Astrocyte of the cerebellum (primary cell): Measurements from ENCODE around the gene ACSL1.

ENCODE experiments used
- DNase-seq: peaks from one replicate; pipeline ENCODE4 v3.0.0-alpha.2; 2011; ENCODE audit warnings: low read depth
- H3K4me3 ChIP-seq: 2 replicates; pipeline ENCODE4 v1.5.1; 2011; ENCODE audit warnings: mild to moderate bottlenecking, low read depth, low read length, moderate library complexity
- in situ Hi-C: cut with HindIII; loops from 2 replicates; pipeline ENCODE4 v1.10.0; 2017; ENCODE audit warnings: low sequenced_read_pairs
- TF ChIP-seq, protein P1 (sequence below): IDR thresholded peaks from 2 replicates; pipeline ENCODE4 v1.5.1; 2012; ENCODE audit warnings: low read length, low read depth, moderate library complexity, mild to moderate bottlenecking; ENCODE audit errors: missing control alignments

ACSL1 gene

DNA sequence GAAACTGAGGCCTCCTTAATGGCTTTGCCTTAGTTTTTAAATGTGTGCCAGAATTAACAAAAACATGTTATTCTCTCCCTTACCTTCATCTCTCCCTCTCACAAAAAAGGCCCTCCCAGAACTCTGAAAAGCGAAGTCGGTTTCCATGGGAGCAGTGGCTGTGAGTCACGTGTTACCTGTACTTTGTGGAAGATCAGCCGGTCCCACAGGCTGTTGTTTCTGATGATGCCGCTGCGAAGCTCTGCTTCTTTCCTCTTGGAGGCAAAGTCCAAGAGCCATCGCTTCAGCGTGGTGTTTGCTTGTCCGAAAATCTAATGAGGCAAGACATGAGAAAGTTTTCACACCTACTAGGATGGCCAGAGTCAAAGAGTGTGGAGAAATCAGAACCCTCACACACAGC lies 59.3 kb downstream of the ACSL1 start:
- no peak for DNase-seq
- in situ Hi-C loops, result no loop called here
- no peak overlapping the region for H3K4me3 ChIP-seq
- TF ChIP-seq, protein P1, sequence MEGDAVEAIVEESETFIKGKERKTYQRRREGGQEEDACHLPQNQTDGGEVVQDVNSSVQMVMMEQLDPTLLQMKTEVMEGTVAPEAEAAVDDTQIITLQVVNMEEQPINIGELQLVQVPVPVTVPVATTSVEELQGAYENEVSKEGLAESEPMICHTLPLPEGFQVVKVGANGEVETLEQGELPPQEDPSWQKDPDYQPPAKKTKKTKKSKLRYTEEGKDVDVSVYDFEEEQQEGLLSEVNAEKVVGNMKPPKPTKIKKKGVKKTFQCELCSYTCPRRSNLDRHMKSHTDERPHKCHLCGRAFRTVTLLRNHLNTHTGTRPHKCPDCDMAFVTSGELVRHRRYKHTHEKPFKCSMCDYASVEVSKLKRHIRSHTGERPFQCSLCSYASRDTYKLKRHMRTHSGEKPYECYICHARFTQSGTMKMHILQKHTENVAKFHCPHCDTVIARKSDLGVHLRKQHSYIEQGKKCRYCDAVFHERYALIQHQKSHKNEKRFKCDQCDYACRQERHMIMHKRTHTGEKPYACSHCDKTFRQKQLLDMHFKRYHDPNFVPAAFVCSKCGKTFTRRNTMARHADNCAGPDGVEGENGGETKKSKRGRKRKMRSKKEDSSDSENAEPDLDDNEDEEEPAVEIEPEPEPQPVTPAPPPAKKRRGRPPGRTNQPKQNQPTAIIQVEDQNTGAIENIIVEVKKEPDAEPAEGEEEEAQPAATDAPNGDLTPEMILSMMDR, result no peak

DNA sequence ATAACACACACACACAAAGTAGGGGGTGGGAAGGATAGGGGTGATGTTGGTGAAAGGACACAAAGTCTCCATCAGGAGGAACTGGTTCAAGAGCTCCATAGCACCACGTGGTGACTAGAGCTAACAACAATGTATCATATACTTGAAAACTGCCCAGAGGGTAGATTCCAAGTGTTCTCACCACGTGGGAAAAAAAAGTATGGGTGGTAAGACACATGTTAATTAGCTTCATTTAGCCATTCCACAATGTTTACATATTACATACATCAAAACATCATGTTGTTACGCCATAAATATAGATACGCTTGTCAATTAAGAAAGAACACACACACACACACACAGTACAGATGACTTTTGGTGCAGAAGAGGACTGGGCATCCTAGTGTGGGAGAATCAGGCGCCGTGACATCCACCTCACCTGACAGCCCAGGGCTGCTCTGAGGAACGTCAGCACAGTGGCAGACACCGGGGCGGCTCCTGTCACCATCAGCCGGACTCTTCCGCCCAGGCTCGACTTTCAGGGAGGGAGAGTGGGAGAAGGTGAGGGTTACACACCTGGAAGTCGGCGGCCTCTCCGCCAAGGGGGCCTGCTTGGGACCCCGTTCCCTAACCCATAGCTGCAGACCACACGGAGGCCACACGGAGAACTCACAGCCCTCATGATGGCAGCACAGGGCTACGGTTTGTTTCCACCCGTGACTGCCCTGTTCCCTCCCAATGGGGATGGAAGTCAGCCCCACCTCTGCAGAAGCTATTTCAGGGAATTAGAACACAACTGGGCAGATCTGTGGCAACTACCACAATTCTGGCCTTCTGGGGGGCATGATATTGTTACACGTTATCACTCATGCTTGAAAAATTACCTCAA lies 60.1 kb downstream of the ACSL1 start:
- H3K4me3 ChIP-seq, result no peak overlapping the region
- TF ChIP-seq, protein P1, result no peak
- no peak for DNase-seq
- in situ Hi-C loops, result no loop called here

DNA sequence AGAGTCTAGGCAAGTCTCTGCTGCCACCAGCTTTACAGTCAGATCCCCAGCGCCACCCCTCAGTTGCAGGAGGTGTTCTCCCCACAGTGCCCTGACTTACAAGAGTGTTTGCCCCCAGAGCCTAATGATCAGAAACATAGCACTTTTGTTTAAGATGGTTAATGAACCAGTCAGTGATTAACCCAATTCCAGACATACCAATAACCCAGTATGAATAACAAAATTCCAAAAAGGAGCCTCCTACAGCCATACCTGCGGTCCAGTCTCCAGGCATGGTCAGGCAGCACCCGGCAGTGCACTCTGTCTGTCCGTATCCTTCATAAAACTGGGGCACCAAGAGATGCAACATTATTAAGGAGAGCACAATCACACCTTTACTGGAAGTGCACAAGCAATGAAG lies 61.2 kb downstream of the ACSL1 start:
- TF ChIP-seq, protein P1, result no peak
- in situ Hi-C loops, result no loop called here
- no peak overlapping the region for H3K4me3 ChIP-seq
- no peak for DNase-seq

DNA sequence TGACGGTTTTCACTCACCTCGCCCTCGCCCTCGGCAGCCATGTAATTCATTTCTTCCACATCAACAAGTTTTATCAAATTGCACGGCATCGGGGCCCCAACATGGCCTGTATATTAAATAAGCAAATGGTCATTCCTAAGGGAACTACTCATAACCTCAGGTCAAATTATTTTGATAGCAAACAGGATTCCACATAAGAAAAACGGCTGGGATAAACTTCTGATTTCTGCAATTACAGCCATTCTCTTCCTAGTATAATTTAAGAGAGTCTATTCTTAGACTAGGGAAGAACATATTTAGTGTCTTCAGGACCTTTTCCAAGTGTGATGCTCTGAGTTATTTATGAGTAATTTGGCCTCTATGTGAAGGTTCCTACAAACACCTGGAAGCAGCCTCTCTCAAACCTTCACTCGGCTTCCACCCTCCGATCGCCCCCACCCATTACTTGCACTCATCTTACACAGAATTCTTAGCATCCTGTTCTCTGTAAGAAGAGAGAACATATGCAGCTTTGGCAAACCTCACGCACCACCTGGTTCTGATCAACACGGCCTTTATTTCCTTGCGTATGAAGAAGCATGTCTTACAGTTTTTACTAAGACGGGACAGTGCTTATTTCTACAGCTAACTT lies 62.5 kb downstream of the ACSL1 start:
- TF ChIP-seq, protein P1, result no peak
- DNase-seq, result no peak
- H3K4me3 ChIP-seq, result no peak overlapping the region
- in situ Hi-C loops, result no loop called here

DNA sequence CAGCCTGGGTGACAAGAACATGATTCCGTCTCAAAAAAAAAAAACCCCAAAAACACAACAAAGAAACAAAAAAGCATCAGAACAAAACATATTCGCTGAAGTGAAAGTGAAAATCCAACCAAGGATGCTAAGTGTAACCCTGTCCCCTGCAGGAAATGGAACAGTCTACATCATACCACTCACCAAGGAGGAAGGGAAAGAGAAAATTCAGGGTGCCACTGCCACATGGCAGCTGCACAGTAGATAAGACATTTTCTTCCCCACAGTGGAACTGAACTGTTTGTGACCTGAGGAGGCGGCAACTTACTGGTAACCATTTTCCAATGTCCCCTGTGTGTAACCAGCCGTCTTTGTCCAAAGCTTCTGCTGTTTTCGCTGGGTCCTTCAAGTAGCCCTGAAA lies 63.7 kb downstream of the ACSL1 start:
- TF ChIP-seq, protein P1, result no peak
- H3K4me3 ChIP-seq, result no peak overlapping the region
- DNase-seq, result no peak
- in situ Hi-C loops, result no loop called here

DNA sequence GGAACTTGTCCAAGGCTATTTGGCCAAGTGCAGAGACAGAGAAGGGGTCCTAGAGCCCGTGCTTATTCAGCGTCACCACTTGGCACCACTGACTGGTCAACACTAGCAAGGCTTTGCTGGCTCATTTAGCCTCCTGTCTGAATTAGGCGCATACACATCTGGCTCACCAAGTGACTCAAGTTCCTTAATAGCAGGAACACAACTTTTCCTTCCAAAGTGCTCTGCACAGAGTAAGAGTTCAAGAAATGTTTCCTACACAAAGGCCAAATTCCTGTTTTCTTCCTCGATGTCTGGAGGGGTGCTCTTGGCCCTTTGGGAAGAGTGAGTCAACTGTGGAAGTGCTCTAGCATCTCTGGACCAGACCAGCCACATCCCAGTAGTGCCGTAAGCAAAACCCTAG lies 65.1 kb downstream of the ACSL1 start:
- in situ Hi-C loops, result no loop called here
- H3K4me3 ChIP-seq, result no peak overlapping the region
- no peak for DNase-seq
- TF ChIP-seq, protein P1, result no peak
